NCI-H1436 (cell line): Measurements from ENCODE around the gene ALDH3B2.
"Not testable (repeated sequence)": the region's sequence is repeated elsewhere in the genome, so short reads cannot be mapped to it uniquely, and the experiment has no call there.

Experiments
- DNase-seq: peaks from one replicate; lab custom pipeline; 2025; lab: John Stamatoyannopoulos, UW

Gene ALDH3B2

GRCh38 chr11:67662142-67662834 is 12.1 kb downstream of the ALDH3B2 start:
- no peak for DNase-seq

GRCh38 chr11:67660752-67661151 is 13.7 kb downstream of the ALDH3B2 start:
- DNase-seq, result not testable (repeated sequence)

- DNase-seq, result not testable (repeated sequence)
These were observed 14.7 kb downstream of the ALDH3B2 start for GRCh38 chr11:67659651-67660165.

- no peak for DNase-seq
These were observed 17.1 kb downstream of the ALDH3B2 start for GRCh38 chr11:67657300-67657699.

GRCh38 chr11:67656278-67656922 is 18.0 kb downstream of the ALDH3B2 start:
- DNase-seq, result no peak

GRCh38 chr11:67654225-67654624 is 20.2 kb downstream of the ALDH3B2 start:
- DNase-seq, result no peak

GRCh38 chr11:67652965-67653845 is 21.2 kb downstream of the ALDH3B2 start:
- no peak for DNase-seq

- no peak for DNase-seq
These were observed 22.2 kb downstream of the ALDH3B2 start for GRCh38 chr11:67651976-67652781.

- DNase-seq, result no peak
These were observed 24.6 kb downstream of the ALDH3B2 start for GRCh38 chr11:67649634-67650510.

GRCh38 chr11:67648796-67649613 is 25.4 kb downstream of the ALDH3B2 start:
- no peak for DNase-seq

- peak; percentile 53 for DNase-seq
These were observed 26.2 kb downstream of the ALDH3B2 start for GRCh38 chr11:67648140-67648795.

GRCh38 chr11:67647471-67647870 is 27.0 kb downstream of the ALDH3B2 start:
- no peak for DNase-seq

GRCh38 chr11:67646535-67647336 is 27.7 kb downstream of the ALDH3B2 start:
- DNase-seq, result no peak

GRCh38 chr11:67645521-67646461 is 28.6 kb downstream of the ALDH3B2 start:
- no peak for DNase-seq

GRCh38 chr11:67644472-67645418 is 29.7 kb downstream of the ALDH3B2 start:
- no peak for DNase-seq

GRCh38 chr11:67644042-67644441 is 30.4 kb downstream of the ALDH3B2 start:
- no peak for DNase-seq
